A549 (cell line): Measurements from ENCODE around the gene SLC35D3.

ENCODE experiments used
- CEBPB ChIP-seq, 2 experiments: fragments of >200 bp in 1 of 2; sonication (Bioruptor Twin) in 1 of 2; formaldehyde crosslinking in 1 of 2; IDR thresholded peaks; 2 replicates each; pipeline ENCODE4 v1.6.1; 2012 to 2016
- CHD2 ChIP-seq: fragments of 150-350 bp; IDR thresholded peaks from 2 replicates; pipeline ENCODE4 v1.6.1; 2014; ENCODE audit warnings: low read length; ENCODE audit not compliant: partially characterized antibody
- EP300 ChIP-seq, 2 experiments: fragments of >200 bp; sonication (Bioruptor Twin); formaldehyde crosslinking; IDR thresholded peaks; 2 replicates in 1 of 2; 3 replicates in 1 of 2; pipeline ENCODE4 v1.6.1; 2016 to 2017
- ESRRA ChIP-seq: fragments of 150-350 bp; IDR thresholded peaks from 2 replicates; pipeline ENCODE4 v1.6.1; 2014; ENCODE audit warnings: mild to moderate bottlenecking, low read length, borderline replicate concordance
- KDM1A ChIP-seq: fragments of 200-600 bp; sonication (generic); IDR thresholded peaks from 2 replicates; pipeline ENCODE4 v1.6.1; 2016; ENCODE audit warnings: low read depth, mild to moderate bottlenecking
- POLR2A ChIP-seq: IDR thresholded peaks from 2 replicates; pipeline ENCODE4 v1.6.1; 2012; ENCODE audit warnings: mild to moderate bottlenecking, low read length
- SMC3 ChIP-seq: fragments of >200 bp; sonication (Bioruptor Twin); formaldehyde crosslinking; IDR thresholded peaks from 3 replicates; pipeline ENCODE4 v1.6.1; 2018; ENCODE audit warnings: inconsistent platforms
- TF ChIP-seq, protein P1 (sequence below): fragments of >200 bp; sonication (Bioruptor Twin); formaldehyde crosslinking; IDR thresholded peaks from 3 replicates; pipeline ENCODE4 v1.5.1; 2016
- TF ChIP-seq, protein P2 (sequence below): fragments of 450-650 bp; IDR thresholded peaks from 2 replicates; pipeline ENCODE4 v1.6.1; 2014; ENCODE audit warnings: antibody characterized with exemption
- TF ChIP-seq, protein P3 (sequence below): fragments of >200 bp; sonication (Bioruptor Twin); formaldehyde crosslinking; IDR thresholded peaks from 3 replicates; pipeline ENCODE4 v1.6.1; 2016

DNA sequence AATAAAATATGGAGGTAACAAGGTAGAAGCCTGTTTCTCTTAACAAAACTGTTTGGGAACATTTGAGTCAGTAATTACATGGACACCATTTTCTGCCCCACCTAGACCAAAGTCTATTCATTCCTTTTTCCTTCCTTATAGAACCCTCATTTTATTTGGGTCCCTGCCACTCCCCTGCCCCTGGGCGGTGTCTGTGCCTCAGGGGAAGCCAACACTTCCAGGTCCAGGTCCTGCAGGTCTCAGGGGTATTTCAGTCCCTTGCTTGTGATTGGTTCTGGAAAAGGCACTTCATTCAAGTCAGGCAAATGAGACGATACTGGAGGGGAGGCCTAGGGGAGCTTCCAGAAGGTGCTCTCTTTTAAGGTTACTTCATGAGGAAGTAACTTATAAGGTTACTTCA is 42.3 kb downstream of the SLC35D3 start:
- TF ChIP-seq POLR2A (no peak), CHD2 (no peak), CEBPB (IDR thresholded peaks at IDR 0.05) (no peak), SMC3 (no peak), EP300 (IDR thresholded peaks at IDR 0.05) (no peak), ESRRA (no peak), KDM1A (no peak)
- TF ChIP-seq, protein P1, sequence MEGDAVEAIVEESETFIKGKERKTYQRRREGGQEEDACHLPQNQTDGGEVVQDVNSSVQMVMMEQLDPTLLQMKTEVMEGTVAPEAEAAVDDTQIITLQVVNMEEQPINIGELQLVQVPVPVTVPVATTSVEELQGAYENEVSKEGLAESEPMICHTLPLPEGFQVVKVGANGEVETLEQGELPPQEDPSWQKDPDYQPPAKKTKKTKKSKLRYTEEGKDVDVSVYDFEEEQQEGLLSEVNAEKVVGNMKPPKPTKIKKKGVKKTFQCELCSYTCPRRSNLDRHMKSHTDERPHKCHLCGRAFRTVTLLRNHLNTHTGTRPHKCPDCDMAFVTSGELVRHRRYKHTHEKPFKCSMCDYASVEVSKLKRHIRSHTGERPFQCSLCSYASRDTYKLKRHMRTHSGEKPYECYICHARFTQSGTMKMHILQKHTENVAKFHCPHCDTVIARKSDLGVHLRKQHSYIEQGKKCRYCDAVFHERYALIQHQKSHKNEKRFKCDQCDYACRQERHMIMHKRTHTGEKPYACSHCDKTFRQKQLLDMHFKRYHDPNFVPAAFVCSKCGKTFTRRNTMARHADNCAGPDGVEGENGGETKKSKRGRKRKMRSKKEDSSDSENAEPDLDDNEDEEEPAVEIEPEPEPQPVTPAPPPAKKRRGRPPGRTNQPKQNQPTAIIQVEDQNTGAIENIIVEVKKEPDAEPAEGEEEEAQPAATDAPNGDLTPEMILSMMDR: no peak
- TF ChIP-seq, protein P2, sequence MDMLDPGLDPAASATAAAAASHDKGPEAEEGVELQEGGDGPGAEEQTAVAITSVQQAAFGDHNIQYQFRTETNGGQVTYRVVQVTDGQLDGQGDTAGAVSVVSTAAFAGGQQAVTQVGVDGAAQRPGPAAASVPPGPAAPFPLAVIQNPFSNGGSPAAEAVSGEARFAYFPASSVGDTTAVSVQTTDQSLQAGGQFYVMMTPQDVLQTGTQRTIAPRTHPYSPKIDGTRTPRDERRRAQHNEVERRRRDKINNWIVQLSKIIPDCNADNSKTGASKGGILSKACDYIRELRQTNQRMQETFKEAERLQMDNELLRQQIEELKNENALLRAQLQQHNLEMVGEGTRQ: no peak
- TF ChIP-seq, protein P3, sequence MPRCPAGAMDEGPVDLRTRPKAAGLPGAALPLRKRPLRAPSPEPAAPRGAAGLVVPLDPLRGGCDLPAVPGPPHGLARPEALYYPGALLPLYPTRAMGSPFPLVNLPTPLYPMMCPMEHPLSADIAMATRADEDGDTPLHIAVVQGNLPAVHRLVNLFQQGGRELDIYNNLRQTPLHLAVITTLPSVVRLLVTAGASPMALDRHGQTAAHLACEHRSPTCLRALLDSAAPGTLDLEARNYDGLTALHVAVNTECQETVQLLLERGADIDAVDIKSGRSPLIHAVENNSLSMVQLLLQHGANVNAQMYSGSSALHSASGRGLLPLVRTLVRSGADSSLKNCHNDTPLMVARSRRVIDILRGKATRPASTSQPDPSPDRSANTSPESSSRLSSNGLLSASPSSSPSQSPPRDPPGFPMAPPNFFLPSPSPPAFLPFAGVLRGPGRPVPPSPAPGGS: no peak
